Smooth muscle cell (in vitro differentiated cells): ENCODE results near the gene VASH2. TPM values are rescaled to one million over a fixed set of nuclear protein-coding genes. Genes with fewer than 3 reads are reported as not detected.
"Not testable (repeated sequence)": the region's sequence is repeated elsewhere in the genome, so short reads cannot be mapped to it uniquely, and the experiment has no call there.

Experiments
- DNase-seq: peaks from one replicate; lab custom pipeline; 2025; ENCODE audit not compliant: unreplicated experiment; lab: John Stamatoyannopoulos, UW
- H2AFZ ChIP-seq: fragments of 200-600 bp; sonication (generic); 2 replicates; pipeline ENCODE4 v1.6.0; 2016; ENCODE audit warnings: antibody characterized with exemption, low read depth, mild to moderate bottlenecking
- H3F3A ChIP-seq: fragments of 200-600 bp; sonication (generic); 2 replicates; pipeline ENCODE4 v1.6.0; 2017; ENCODE audit warnings: antibody characterized with exemption, low read depth
- H3K27ac ChIP-seq: fragments of 200-600 bp; sonication (generic); 2 replicates; pipeline ENCODE4 v1.5.1; 2016; ENCODE audit warnings: low read depth, mild to moderate bottlenecking
- H3K27me3 ChIP-seq: fragments of 200-600 bp; sonication (generic); 2 replicates; pipeline ENCODE4 v1.6.1; 2016; ENCODE audit warnings: low read depth, mild to moderate bottlenecking
- H3K36me3 ChIP-seq: fragments of 200-600 bp; sonication (generic); 2 replicates; pipeline ENCODE4 v1.5.1; 2016; ENCODE audit warnings: low read depth
- H3K4me1 ChIP-seq: fragments of 200-600 bp; sonication (generic); 2 replicates; pipeline ENCODE4 v1.5.1; 2016; ENCODE audit warnings: low read depth
- H3K4me2 ChIP-seq: fragments of 200-600 bp; sonication (generic); 2 replicates; pipeline ENCODE4 v1.6.0; 2016; ENCODE audit warnings: mild to moderate bottlenecking
- H3K4me3 ChIP-seq: fragments of 200-600 bp; sonication (generic); 2 replicates; pipeline ENCODE4 v1.5.1; 2016; ENCODE audit warnings: mild to moderate bottlenecking
- H3K79me2 ChIP-seq: fragments of 200-600 bp; sonication (generic); 2 replicates; pipeline ENCODE4 v1.6.0; 2016; ENCODE audit warnings: low read depth, mild to moderate bottlenecking
- H3K9ac ChIP-seq: fragments of 200-600 bp; sonication (generic); 2 replicates; pipeline ENCODE4 v1.6.0; 2016; ENCODE audit warnings: low read depth
- H3K9me3 ChIP-seq: fragments of 200-600 bp; sonication (generic); replicated peaks from 2 replicates; pipeline ENCODE4 v1.5.1; 2016; ENCODE audit warnings: low read depth
- H4K20me1 ChIP-seq: fragments of 200-600 bp; sonication (generic); 2 replicates; pipeline ENCODE4 v1.6.0; 2016; ENCODE audit warnings: low read depth
- CTCF ChIP-seq: fragments of 200-600 bp; sonication (generic); IDR thresholded peaks from 2 replicates; pipeline ENCODE4 v1.5.1; 2017; ENCODE audit warnings: borderline replicate concordance, mild to moderate bottlenecking, antibody characterized with exemption; ENCODE audit not compliant: insufficient read depth, poor library complexity, severe bottlenecking
- WGBS: methylation state at CpG from one replicate; pipeline ENCODE4 v1.1.7; 2016; ENCODE audit warnings: low lambda C conversion rate; 5-methylcytosine and 5-hydroxymethylcytosine counted together
- polyA plus RNA-seq: library from polyadenylated mRNA; unstranded; fragments of >200 nt; fragmentation: Nextera tagmentation; extraction: Ambion mirVana; gene quantifications from 2 replicates; pipeline ENCODE4 v1.2.1, GENCODE V29; 2016
- total RNA-seq: library from RNA; depleted of rRNA; stranded (reverse); fragments of >200 nt; gene quantifications from 2 replicates; pipeline ENCODE4 v1.2.3, GENCODE V29; 2014

Gene VASH2
- total and polyA plus RNA-seq, 2 experiments from 2014 or later, result 6.9 to 16.0 TPM

- Histone ChIP-seq H3F3A (no peaks in the 10 kb centered on the region), H3K4me2 (no peak overlapping the region), H3K79me2 (no peaks in the 10 kb centered on the region), H3K27me3 (peaks cover 10% of the 10 kb centered on the region), H3K9ac (no peak overlapping the region), H3K4me1 (no peaks in the 10 kb centered on the region), H2AFZ (no peak overlapping the region), H3K27ac (no peak overlapping the region), H3K4me3 (no peak overlapping the region), H3K9me3 (no peaks in the 10 kb centered on the region), H3K36me3 (no peaks in the 10 kb centered on the region), H4K20me1 (no peaks in the 10 kb centered on the region)
- WGBS, result 76% methylated on average over 3 of the region's 3 CpGs
- DNase-seq, result no peak
- no peak for TF ChIP-seq CTCF
Observed at GRCh38 chr1:212908971-212909370, 41.4 kb upstream of the VASH2 start.

GRCh38 chr1:212909652-212910063, 40.7 kb upstream of the VASH2 start:
- H3K36me3 ChIP-seq, result no peaks in the 10 kb centered on the region
- no peak overlapping the region for H3K27ac ChIP-seq
- H3K9ac ChIP-seq, result no peak overlapping the region
- no peak overlapping the region for H3K4me2 ChIP-seq
- no peaks in the 10 kb centered on the region for H3F3A ChIP-seq
- H3K9me3 ChIP-seq, result no peaks in the 10 kb centered on the region
- no peak overlapping the region for H3K4me3 ChIP-seq
- TF ChIP-seq CTCF, result no peak
- no peaks in the 10 kb centered on the region for H3K79me2 ChIP-seq
- H2AFZ ChIP-seq, result no peak overlapping the region
- no peaks in the 10 kb centered on the region for H3K4me1 ChIP-seq
- WGBS, result 64% methylated on average over 3 of the region's 3 CpGs
- DNase-seq, result no peak
- H4K20me1 ChIP-seq, result no peaks in the 10 kb centered on the region
- peaks cover 10% of the 10 kb centered on the region for H3K27me3 ChIP-seq

GRCh38 chr1:212910213-212910612, 40.1 kb upstream of the VASH2 start:
- not testable (repeated sequence) for H3K4me2 ChIP-seq, H3K4me1 ChIP-seq, H3F3A ChIP-seq, H3K9ac ChIP-seq, H2AFZ ChIP-seq, H4K20me1 ChIP-seq, H3K27ac ChIP-seq, H3K79me2 ChIP-seq, H3K4me3 ChIP-seq, H3K36me3 ChIP-seq, DNase-seq, H3K9me3 ChIP-seq, H3K27me3 ChIP-seq
- 41% methylated on average over 10 of the region's 10 CpGs for WGBS

- DNase-seq, H3K9me3 ChIP-seq, H3K9ac ChIP-seq: not testable (repeated sequence)
Observed at GRCh38 chr1:212913638-212914037, 36.7 kb upstream of the VASH2 start.

GRCh38 chr1:212914110-212914509, 36.2 kb upstream of the VASH2 start:
- not testable (repeated sequence) for H3F3A ChIP-seq, H3K36me3 ChIP-seq, H3K27me3 ChIP-seq, H2AFZ ChIP-seq, H3K9me3 ChIP-seq, H3K27ac ChIP-seq, DNase-seq, H4K20me1 ChIP-seq, H3K4me3 ChIP-seq, H3K79me2 ChIP-seq, H3K9ac ChIP-seq, H3K4me2 ChIP-seq
- WGBS, result 76% methylated on average over 5 of the region's 5 CpGs
- H3K4me1 ChIP-seq, result peaks cover 17% of the 10 kb centered on the region

More at GRCh38 chr1:212913638-212914037, 36.7 kb upstream of the VASH2 start:
- H3K4me3 ChIP-seq, H2AFZ ChIP-seq, H3K27me3 ChIP-seq, H3F3A ChIP-seq, H3K79me2 ChIP-seq, H4K20me1 ChIP-seq, H3K27ac ChIP-seq, H3K4me2 ChIP-seq, H3K36me3 ChIP-seq: not testable (repeated sequence)
- WGBS, result 47% methylated on average over 3 of the region's 3 CpGs
- H3K4me1 ChIP-seq, result peaks cover 17% of the 10 kb centered on the region
